BLaER1 treated with 17β-estradiol and CSF1 and Interleukin-3, amounts not matched to agents 10 nM and 100 nM (cell line): ENCODE measurements around the gene CSNK2A1.
"Not testable (repeated sequence)": the region's sequence is repeated elsewhere in the genome, so short reads cannot be mapped to it uniquely, and the experiment has no call there.

Experiments used
- H3K27ac ChIP-seq, 11 experiments: shearing (Covaris generic); formaldehyde crosslinking; 2 replicates each; pipeline ENCODE4 v1.8.1; 2022
- H3K27me3 ChIP-seq, 11 experiments: shearing (Covaris generic); formaldehyde crosslinking; 2 replicates each; pipeline ENCODE4 v1.8.1; 2022
- H3K36me3 ChIP-seq, 11 experiments: shearing (Covaris generic); formaldehyde crosslinking; 2 replicates each; pipeline ENCODE4 v1.8.1; 2022
- H3K4me1 ChIP-seq, 10 experiments: shearing (Covaris generic); formaldehyde crosslinking; 2 replicates each; pipeline ENCODE4 v1.8.1; 2022
- H3K4me2 ChIP-seq, 11 experiments: shearing (Covaris generic); formaldehyde crosslinking; 2 replicates each; pipeline ENCODE4 v1.8.1; 2022
- H3K4me3 ChIP-seq, 10 experiments: shearing (Covaris generic); formaldehyde crosslinking; 2 replicates each; pipeline ENCODE4 v1.8.1; 2022
- H3K9ac ChIP-seq, 11 experiments: shearing (Covaris generic); formaldehyde crosslinking; 2 replicates each; pipeline ENCODE4 v1.8.1; 2022
- H3K9me3 ChIP-seq, 11 experiments: shearing (Covaris generic); formaldehyde crosslinking; replicated peaks in 1 of 11; 2 replicates each; pipeline ENCODE4 v1.8.1; 2022
- H4K20me1 ChIP-seq, 11 experiments: shearing (Covaris generic); formaldehyde crosslinking; 2 replicates each; pipeline ENCODE4 v1.8.1; 2022
- Cebpa-rat ChIP-seq, 11 experiments: shearing (Covaris generic); IDR thresholded peaks; 2 replicates each; pipeline ENCODE4 v1.8.1; 2022

The CSNK2A1 gene

GRCh38 chr20:461254-462198 is 82.1 kb downstream of the CSNK2A1 start:
- peaks cover 0 to 6% (median under 1%) of the 10 kb centered on the region in 11 experiments; a peak in 2 of 22 replicates for H3K36me3 ChIP-seq
- 0 out of 22 replicates have a peak, but pooled peaks of 2 of the 11 experiments have one; percentile 6 to 15 for TF ChIP-seq Cebpa-rat (IDR thresholded peaks at IDR 0.05)
- peak overlapping the region; percentile 73 to 94 (median 86) for H3K4me2 ChIP-seq
- peak overlapping the region; percentile 83 to 93 (median 90) for H3K27ac ChIP-seq
- H3K9me3 ChIP-seq: no peaks in the 10 kb centered on the region
- no peaks in the 10 kb centered on the region for H3K27me3 ChIP-seq
- H3K4me3 ChIP-seq: peak overlapping the region; percentile 67 to 94 (median 82)
- H3K9ac ChIP-seq: peak overlapping the region; percentile 87 to 98 (median 92)
- H4K20me1 ChIP-seq: peaks cover 49 to 57% (median 56%) of the 10 kb centered on the region in 11 experiments
- peaks cover 40 to 44% (median 42%) of the 10 kb centered on the region in 10 experiments for H3K4me1 ChIP-seq

GRCh38 chr20:460707-461106 is 82.9 kb downstream of the CSNK2A1 start:
- Histone ChIP-seq H3K27ac (peak overlapping the region in 8 of 11 experiments; percentile 83 to 93 (median 90); a peak in 10 of 22 replicates), H3K36me3 (peaks cover 0 to 12% (median 4%) of the 10 kb centered on the region in 11 experiments; a peak in 3 of 22 replicates), H4K20me1 (peaks cover 57 to 66% (median 64%) of the 10 kb centered on the region in 11 experiments), H3K9me3 (no peaks in the 10 kb centered on the region), H3K4me3 (peak overlapping the region; percentile 67 to 94 (median 82); a peak in 15 of 20 replicates), H3K9ac (peak overlapping the region; percentile 87 to 98 (median 92); a peak in 17 of 22 replicates), H3K27me3 (no peaks in the 10 kb centered on the region), H3K4me2 (peak overlapping the region; percentile 73 to 94 (median 86)), H3K4me1 (peaks cover 40 to 44% (median 42%) of the 10 kb centered on the region in 10 experiments)
- TF ChIP-seq Cebpa-rat (IDR thresholded peaks at IDR 0.05): no peak

- Histone ChIP-seq H3K27ac (peak overlapping the region in 6 of 11 experiments; percentile 14 to 92 (median 31); a peak in 6 of 22 replicates), H3K9ac (peak overlapping the region in 10 of 11 experiments; percentile 23 to 98 (median 91); a peak in 14 of 22 replicates)
Measured at GRCh38 chr20:460180-460579, 83.4 kb downstream of the CSNK2A1 start.

GRCh38 chr20:458776-459175 is 84.8 kb downstream of the CSNK2A1 start:
- Histone ChIP-seq H3K27ac (peak overlapping the region in 4 of 11 experiments; percentile 0 to 36 (median 14); a peak in 5 of 22 replicates), H3K27me3 (no peaks in the 10 kb centered on the region), H3K9ac (peak overlapping the region; percentile 0 to 91 (median 28); a peak in 9 of 22 replicates), H3K9me3 (no peaks in the 10 kb centered on the region), H4K20me1 (peaks cover 77 to 85% (median 83%) of the 10 kb centered on the region in 11 experiments), H3K4me1 (peaks cover 40 to 44% (median 42%) of the 10 kb centered on the region in 10 experiments), H3K4me2 (peak overlapping the region; percentile 73 to 94 (median 86)), H3K36me3 (peaks cover 0 to 25% (median 10%) of the 10 kb centered on the region in 11 experiments; a peak in 8 of 22 replicates), H3K4me3 (no peak overlapping the region)
- no peak for TF ChIP-seq Cebpa-rat (IDR thresholded peaks at IDR 0.05)

More at GRCh38 chr20:460180-460579, 83.4 kb downstream of the CSNK2A1 start:
- TF ChIP-seq Cebpa-rat (IDR thresholded peaks at IDR 0.05): no peak
- Histone ChIP-seq H3K4me2 (peak overlapping the region; percentile 73 to 94 (median 86)), H3K27me3 (no peaks in the 10 kb centered on the region), H3K36me3 (peaks cover 0 to 15% (median 6%) of the 10 kb centered on the region in 11 experiments; a peak in 8 of 22 replicates), H3K9me3 (no peaks in the 10 kb centered on the region), H3K4me1 (peaks cover 40 to 44% (median 42%) of the 10 kb centered on the region in 10 experiments), H3K4me3 (peak overlapping the region in 4 of 10 experiments; percentile 67 to 84 (median 77); a peak in 6 of 20 replicates), H4K20me1 (peaks cover 63 to 71% (median 69%) of the 10 kb centered on the region in 11 experiments)

GRCh38 chr20:454951-455350 is 88.6 kb downstream of the CSNK2A1 start:
- no peak overlapping the region for H3K27ac ChIP-seq
- H3K27me3 ChIP-seq: no peaks in the 10 kb centered on the region

GRCh38 chr20:452021-452420 is 91.6 kb downstream of the CSNK2A1 start:
- not testable (repeated sequence) for H3K4me1 ChIP-seq
- peaks cover 92 to 100% (median 100%) of the 10 kb centered on the region in 11 experiments for H4K20me1 ChIP-seq

More at GRCh38 chr20:454951-455350, 88.6 kb downstream of the CSNK2A1 start:
- Histone ChIP-seq H3K36me3 (peaks cover 0 to 45% (median 34%) of the 10 kb centered on the region in 11 experiments; a peak in 18 of 22 replicates), H3K4me3 (no peak overlapping the region), H4K20me1 (peaks cover 93 to 100% (median 100%) of the 10 kb centered on the region in 11 experiments), H3K4me1 (peaks cover 18 to 21% (median 19%) of the 10 kb centered on the region in 10 experiments), H3K9me3 (no peaks in the 10 kb centered on the region), H3K4me2 (no peak overlapping the region), H3K9ac (no peak overlapping the region)
- TF ChIP-seq Cebpa-rat (IDR thresholded peaks at IDR 0.05): no peak

GRCh38 chr20:445514-446336 is 97.9 kb downstream of the CSNK2A1 start:
- Histone ChIP-seq H3K4me1 (peaks cover under 1 to 15% (median 7%) of the 10 kb centered on the region in 10 experiments; a peak in 17 of 20 replicates), H3K27me3 (no peaks in the 10 kb centered on the region), H4K20me1 (peaks cover 60 to 98% (median 81%) of the 10 kb centered on the region in 11 experiments), H3K4me2 (no peak overlapping the region), H3K36me3 (peaks cover 75 to 89% (median 80%) of the 10 kb centered on the region in 11 experiments), H3K4me3 (no peak overlapping the region), H3K9ac (no peak overlapping the region), H3K27ac (no peak overlapping the region), H3K9me3 (no peaks in the 10 kb centered on the region)
- no peak for TF ChIP-seq Cebpa-rat (IDR thresholded peaks at IDR 0.05)

More at GRCh38 chr20:452021-452420, 91.6 kb downstream of the CSNK2A1 start:
- not testable (repeated sequence) for H3K9me3 ChIP-seq, H3K27ac ChIP-seq, H3K4me3 ChIP-seq, H3K27me3 ChIP-seq, H3K4me2 ChIP-seq, H3K9ac ChIP-seq
- H3K36me3 ChIP-seq: peaks cover 12 to 60% (median 46%) of the 10 kb centered on the region in 11 experiments

- Histone ChIP-seq H3K4me1 (peaks cover 9 to 23% (median 15%) of the 10 kb centered on the region in 10 experiments), H3K27ac (no peak overlapping the region; a peak in 1 of 22 replicates), H3K4me3 (no peak overlapping the region), H3K4me2 (no peak overlapping the region), H3K9me3 (no peaks in the 10 kb centered on the region), H4K20me1 (peaks cover 55 to 98% (median 74%) of the 10 kb centered on the region in 11 experiments; a peak in 21 of 22 replicates), H3K9ac (no peak overlapping the region), H3K36me3 (peaks cover 81 to 90% (median 85%) of the 10 kb centered on the region in 11 experiments), H3K27me3 (no peaks in the 10 kb centered on the region)
- no peak for TF ChIP-seq Cebpa-rat (IDR thresholded peaks at IDR 0.05)
Measured at GRCh38 chr20:444862-445426, 98.6 kb downstream of the CSNK2A1 start.
